IPS-18c (cell line): ENCODE data around the gene BRD7.

ENCODE experiments used
- H3K4me3 ChIP-seq: 2 replicates; pipeline ENCODE4 v1.7.0; 2013; ENCODE audit warnings: low read depth, mild to moderate bottlenecking, low read length, moderate library complexity; ENCODE audit not compliant: insufficient read depth
- H3K9me3 ChIP-seq: one replicate; pipeline ENCODE4 v1.6.1; 2013; ENCODE audit warnings: mild to moderate bottlenecking, low read length, moderate library complexity; ENCODE audit not compliant: control insufficient read depth, insufficient read depth

Gene BRD7

DNA sequence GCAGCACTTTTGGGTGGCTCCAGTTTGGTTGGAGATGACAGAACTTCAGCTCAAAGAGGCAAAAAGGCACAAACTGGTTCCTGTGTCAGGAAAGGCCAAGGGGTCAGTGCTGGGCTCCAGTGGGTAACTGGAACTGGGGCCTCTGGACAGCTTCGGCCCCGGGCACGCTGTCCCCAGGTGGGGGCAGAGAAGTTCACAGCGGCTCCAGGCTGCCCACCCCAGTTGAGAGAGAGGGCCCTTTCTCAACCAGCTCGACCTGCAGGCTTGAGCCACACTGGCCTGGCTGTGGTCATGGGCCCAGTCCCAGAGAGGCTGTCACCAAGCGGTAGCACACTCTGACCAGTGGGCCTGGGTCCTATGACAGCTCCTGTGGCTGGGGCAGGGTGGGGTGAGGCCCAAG is 77.9 kb downstream of the BRD7 start:
- no peaks in the 10 kb centered on the region for H3K9me3 ChIP-seq

DNA sequence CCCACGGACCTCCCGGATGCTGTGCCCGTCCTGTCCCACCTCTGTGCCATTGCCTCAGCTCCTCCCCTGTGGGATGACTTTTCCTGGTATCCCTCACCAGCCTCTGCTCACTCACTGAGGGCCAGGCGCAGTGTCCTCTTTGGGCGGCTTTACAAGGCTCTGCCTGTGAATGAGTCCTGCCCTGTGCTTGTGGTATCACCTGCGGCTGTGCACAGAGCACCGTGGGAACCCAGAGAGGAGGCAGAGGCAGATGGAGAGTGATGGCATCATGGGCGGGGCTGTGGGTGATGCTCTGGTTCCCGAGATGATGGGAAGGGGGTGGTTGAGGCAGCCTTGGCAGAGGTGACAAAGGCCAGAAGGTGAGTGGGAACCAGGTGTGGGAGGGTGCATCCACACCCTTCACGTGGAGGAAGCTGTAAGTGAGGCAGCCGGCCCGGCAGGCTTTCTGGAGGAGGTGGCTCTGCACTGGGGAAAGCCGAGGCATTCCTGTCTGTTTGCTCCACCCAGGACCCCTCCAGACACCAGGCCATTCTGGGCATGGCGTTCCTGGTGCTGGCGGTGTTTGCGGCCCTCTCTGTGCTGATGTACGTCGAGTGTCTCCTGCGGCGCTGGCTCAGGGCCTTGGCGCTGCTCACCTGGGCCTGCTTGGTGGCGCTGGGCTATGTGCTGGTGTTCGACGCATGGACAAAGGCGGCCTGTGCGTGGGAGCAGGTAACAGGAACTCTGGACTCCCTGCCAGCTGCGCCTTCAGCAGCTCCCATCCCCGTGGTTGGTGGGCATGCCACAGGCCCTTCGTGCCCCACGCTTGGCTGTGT is 78.6 kb downstream of the BRD7 start:
- Histone ChIP-seq H3K4me3 (no peak overlapping the region), H3K9me3 (no peaks in the 10 kb centered on the region)

More for the DNA sequence above, 77.9 kb downstream of the BRD7 start:
- H3K4me3 ChIP-seq = no peak overlapping the region

DNA sequence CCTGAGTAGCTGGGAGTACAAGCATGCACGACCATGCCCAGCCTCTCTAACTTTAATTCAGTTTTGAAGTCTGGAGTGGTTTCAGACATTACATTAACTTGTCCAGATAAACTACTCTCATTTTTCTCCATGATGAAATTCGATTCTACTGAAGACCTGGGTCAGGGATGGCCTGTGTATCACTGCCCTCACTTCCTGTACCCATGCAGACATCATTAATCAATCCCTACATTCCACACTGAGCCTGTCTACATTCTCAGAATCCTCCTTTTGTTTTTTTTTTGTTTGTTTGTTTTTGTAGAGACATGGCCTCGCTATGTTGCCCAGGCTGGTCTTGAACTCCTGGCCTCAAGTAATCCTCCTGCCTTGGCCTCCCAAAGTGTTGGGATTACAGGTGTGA is 79.9 kb downstream of the BRD7 start:
- H3K4me3 ChIP-seq = no peak overlapping the region

DNA sequence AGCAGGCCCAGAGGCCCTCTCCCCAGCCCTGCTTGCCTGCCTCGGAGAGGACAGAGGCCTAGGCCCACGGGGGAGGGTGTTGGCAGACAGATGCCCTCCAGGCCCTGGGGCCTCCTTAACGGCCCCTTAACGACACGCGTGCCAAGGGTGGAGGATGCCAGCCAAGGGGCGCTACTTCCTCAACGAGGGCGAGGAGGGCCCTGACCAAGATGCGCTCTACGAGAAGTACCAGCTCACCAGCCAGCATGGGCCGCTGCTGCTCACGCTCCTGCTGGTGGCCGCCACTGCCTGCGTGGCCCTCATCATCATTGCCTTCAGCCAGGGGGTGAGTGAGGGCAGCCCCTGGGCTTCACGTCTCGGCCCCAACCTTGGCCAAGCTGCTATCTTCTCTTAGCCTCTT is 80.8 kb downstream of the BRD7 start:
- Histone ChIP-seq H3K4me3 (no peak overlapping the region), H3K9me3 (no peaks in the 10 kb centered on the region)

More for the DNA sequence above, 79.9 kb downstream of the BRD7 start:
- H3K9me3 ChIP-seq = no peaks in the 10 kb centered on the region

DNA sequence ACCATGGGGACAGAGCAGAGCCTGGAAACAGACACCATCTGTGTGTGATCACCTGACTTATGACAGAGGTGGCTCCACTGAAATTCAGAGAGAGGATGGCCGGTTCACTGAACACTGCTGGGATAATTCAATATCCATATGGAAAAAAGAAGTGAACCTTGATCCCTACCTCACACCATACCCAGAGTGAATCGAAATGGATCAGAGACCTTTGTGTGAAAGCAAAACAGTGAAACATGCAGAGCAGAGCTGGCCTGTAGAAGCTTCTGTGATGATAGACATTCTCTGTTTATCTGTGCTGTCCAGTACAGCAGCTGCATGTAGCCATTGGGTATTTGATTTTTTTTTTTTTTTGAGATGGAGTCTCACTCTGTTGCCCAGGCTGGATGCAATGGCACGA is 82.1 kb downstream of the BRD7 start:
- no peaks in the 10 kb centered on the region for H3K9me3 ChIP-seq
- no peak overlapping the region for H3K4me3 ChIP-seq

DNA sequence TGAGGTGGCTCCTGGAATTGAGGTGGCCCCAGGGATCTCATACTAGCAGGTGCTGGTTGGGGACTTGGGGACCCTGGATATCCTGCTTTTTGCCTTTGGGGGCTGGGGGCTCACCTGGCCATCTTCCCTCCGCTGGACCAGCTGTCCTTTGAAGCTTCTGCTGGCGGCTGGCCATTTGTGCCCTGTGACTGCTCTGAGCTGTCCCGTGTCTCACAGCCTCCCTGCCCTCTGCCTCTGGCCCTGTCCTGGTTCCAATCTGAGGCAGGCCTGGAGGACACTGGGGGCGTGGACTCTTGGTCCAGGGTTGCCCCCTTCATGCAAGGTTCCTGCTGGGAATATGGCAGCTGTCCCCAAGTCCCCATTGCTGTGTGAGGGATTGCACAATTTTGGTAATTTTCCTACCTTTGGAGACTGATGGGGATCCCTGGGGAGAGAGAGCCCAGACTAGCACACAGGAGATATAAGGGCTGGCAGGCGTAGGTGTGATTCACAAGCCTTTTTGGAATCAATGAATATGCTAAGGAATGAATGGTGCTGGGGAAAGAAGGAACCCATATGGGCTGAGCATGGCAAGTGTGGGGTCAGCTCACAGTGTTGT is 83.3 kb downstream of the BRD7 start:
- Histone ChIP-seq H3K4me3 (no peak overlapping the region), H3K9me3 (no peaks in the 10 kb centered on the region)

DNA sequence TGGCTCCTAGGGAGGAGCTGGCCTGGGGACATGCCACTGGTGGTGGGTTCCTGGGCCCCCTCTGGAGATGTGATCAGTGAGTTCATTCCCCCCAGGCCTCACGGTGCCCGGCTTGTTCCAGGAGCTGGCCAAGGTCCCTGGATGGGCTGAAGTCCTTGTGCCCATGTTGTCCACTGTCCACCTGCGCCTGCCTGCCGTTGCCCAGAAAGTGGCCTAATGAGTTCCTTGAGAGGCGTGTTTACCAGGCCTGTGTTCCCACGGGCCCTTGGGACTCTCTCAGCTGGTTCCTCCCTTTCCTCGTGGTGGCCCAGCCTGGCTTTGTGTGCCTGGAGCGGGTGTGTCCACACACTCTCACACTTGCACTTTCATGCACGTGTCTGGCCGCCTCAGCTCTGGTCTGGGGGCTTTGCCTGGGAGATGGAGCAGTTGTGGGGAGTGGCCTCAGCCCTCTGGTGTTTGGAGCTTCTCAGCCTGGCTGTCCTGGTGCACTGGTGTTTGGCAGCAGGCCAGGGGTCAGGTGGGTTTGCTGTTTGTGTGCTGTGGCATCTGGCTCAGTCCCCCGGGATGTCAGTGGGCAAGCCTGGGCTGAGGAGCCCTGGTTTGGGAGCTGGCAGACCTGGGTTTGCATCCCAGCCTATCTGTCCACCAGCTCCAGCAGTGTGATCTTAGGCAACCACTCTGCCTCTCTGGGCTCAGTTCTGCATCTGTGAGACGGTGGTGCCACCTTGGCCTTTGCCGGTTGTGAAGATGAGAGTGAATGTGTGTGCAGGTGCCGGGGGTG is 84.5 kb downstream of the BRD7 start:
- H3K4me3 ChIP-seq = no peak overlapping the region
- no peaks in the 10 kb centered on the region for H3K9me3 ChIP-seq

DNA sequence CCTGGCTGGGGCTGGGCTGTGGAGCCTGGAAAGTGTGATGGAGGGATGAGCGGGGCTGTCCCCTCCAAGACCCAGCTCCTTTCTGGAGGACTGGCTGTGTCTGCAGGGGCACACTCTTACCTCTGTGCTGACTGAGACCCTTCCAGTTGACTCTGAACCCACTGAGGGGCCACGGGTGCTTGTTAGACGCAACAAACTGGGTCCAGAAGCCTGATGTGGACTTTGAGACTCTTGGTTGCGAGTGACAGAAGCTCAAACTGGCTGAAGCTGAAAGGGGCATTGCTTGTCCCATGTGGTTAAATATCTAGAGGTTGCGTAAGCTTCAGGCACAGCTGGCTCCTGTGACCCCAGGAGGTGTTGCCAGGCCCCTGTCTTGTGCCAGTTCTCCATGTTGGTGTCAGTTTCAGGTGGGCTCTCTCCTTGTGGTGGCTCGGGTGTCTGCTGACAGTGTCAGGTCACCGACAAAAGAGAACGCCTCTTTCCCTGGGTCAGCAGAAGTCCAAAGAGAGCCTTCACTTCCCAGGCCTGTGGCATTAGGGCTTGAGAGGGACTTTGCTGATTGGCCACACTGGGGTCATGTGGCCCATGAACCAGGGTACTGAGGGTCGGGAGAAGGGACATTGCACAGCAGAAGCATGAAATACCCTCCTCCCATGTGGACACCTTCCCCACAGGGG is 85.7 kb downstream of the BRD7 start:
- no peaks in the 10 kb centered on the region for H3K9me3 ChIP-seq

DNA sequence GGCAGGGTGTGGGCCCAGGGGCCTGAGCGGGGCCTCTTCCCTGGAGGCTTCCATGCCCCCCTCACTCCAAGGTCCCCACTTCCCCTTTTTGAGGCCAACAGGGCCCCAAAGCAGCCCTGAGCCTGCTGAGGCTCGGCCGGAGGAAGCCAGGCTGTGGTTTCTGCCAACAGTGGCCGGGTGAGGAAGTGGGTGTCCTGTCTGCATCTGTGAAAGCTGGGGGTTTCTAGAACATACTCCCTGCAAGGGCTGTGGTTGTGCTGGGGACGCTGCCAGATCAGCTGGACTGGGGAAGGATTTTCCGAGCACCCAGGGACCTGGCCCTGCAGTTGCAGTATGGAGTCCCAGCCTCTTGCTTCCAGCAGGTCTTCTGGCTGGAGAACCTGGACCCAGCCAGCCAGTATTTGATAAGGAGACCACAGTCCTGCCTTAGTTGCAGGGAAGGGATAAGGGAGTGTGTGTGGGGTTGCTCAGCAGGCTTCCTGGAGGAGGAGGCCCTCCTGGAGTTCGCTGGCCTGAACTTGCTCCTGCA is 86.7 kb downstream of the BRD7 start:
- H3K4me3 ChIP-seq = no peak overlapping the region

More for the DNA sequence above, 85.7 kb downstream of the BRD7 start:
- no peak overlapping the region for H3K4me3 ChIP-seq

DNA sequence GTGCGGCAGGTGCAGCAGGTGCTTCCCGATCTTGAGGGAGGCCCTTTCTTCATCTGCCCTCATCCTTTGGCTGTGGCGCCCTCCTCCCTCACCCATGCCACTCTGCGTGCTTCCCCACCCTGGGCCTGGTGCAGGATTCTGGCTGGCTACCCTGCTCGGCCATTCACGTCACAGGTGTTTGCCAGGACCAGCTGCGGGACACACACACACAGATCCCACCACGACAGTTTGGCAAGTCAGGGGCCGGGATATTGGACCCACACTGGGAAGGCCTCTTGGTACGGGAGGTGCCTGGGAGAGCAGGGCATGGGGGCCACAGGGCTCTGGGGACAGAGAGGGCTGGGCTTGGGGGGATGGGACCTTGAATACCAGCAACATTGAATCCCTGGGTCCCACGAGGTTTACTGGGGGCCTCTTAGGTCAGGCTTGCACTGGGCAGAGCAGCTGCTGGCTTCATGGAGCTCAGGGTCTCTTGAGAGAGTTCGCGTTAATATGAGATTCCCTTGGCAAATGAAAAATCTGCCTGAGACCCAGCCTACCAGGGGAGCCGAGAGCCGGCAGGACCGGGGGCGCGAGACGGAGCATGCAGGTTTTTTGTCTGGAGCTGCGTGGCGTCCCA is 87.3 kb downstream of the BRD7 start:
- Histone ChIP-seq H3K9me3 (no peaks in the 10 kb centered on the region), H3K4me3 (no peak overlapping the region)

More for the DNA sequence above, 86.7 kb downstream of the BRD7 start:
- no peaks in the 10 kb centered on the region for H3K9me3 ChIP-seq

DNA sequence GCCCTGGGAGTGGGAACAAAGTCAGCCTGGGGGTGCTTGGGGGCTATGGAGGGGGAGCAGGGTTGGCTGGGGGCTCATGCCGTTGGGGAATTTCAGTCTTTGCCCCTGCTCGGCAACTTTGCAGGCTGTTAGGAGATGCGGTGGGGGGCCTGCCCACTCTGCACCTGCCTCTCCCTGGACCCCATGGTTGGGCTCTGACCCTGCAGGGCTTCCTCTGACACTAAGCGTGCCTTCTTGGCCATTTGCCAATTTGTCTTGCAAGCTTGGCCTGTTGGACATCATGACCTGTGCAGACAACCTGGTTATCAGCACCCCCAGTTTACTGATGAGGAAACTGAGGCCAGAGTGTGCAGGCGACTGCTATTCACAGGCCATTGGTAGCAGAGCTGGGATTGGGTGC is 87.9 kb downstream of the BRD7 start:
- Histone ChIP-seq H3K9me3 (no peaks in the 10 kb centered on the region), H3K4me3 (no peak overlapping the region)

DNA sequence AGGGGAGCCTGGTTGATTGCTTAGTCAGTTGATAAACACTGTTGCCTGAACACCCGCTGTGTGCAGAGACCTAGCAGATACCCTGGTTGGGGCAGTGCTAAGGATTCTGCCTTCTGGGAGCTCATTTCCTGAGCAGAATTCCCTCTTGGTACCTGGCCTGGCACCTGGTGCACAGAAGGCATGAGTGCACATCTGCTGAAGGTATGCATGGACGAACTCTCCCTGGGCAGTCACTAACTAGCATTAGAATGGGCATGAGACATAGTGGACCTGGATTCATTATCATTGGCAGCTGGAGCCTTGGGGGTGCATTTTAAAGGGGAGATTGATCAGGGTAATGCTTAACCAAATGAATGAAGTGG is 89.3 kb downstream of the BRD7 start:
- H3K9me3 ChIP-seq = no peaks in the 10 kb centered on the region
- H3K4me3 ChIP-seq = no peak overlapping the region

DNA sequence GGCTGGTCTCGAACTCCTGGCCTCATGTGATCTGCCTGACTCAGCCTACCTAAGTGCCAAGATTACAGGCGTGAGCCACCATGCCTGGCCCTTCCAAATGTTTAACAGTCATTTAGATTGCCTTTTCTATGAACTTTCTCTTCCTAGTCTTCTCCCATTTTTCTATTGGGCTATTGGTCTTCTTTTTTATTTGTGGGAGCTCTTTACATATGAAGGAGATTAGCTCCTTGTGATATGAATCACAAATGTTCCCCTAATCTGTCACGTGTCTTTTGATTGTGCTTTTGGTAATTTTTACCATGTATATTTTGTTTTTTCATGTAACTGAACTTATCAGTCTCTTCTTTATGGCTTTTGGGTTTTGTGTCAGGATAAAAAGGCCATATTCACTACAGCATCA is 90.5 kb downstream of the BRD7 start:
- Histone ChIP-seq H3K4me3 (no peak overlapping the region), H3K9me3 (no peaks in the 10 kb centered on the region)

DNA sequence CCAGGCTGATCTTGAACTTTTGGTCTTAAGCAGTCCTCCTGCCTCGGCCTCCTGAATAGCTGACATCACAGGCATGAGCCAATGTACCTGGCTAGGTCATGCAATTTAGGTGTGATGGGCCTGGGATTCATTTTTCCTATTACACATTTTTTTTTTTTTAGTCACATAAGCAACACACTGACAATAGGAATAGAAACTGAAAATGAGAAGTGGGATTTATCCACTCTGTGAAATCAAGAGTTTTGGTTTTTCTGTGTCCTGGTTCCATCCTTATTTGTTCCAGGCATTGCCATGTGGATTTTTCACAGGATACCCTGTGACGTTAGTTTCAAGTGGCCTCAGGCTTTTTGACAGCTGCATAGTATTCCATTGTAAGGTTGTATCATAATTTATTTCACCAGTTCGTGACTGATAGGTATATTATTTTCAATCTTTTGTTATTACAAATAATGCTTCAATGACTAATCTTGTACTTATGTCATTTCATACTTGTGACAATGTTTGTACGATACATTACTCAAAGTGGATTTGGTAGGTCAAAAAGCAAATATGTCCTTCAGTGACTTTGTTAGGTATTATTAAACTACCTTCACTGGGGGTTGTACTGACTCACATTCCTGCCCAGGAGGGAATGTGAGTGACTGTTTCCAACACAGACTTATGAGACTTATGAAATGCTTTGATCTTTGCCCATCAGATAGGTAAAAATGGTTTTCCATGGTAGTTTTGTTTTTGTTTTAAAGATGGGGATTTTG is 91.8 kb downstream of the BRD7 start:
- H3K4me3 ChIP-seq = no peak overlapping the region
- H3K9me3 ChIP-seq = no peaks in the 10 kb centered on the region

DNA sequence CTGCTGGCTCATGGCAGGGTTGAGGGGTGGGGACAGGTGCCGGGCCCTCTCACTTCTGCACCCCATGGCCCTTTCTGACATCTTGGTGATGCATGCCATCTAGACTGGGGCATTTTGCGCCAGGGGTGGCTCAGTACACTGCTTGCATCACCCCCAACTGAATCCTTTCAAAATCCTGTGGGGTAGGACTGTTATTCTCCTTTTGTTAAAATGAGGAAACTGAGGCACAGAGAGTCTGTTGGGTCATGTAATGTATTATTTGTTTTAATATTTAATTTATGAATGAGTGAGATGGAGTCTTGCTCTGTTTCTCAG is 92.5 kb downstream of the BRD7 start:
- Histone ChIP-seq H3K9me3 (no peaks in the 10 kb centered on the region), H3K4me3 (no peak overlapping the region)

DNA sequence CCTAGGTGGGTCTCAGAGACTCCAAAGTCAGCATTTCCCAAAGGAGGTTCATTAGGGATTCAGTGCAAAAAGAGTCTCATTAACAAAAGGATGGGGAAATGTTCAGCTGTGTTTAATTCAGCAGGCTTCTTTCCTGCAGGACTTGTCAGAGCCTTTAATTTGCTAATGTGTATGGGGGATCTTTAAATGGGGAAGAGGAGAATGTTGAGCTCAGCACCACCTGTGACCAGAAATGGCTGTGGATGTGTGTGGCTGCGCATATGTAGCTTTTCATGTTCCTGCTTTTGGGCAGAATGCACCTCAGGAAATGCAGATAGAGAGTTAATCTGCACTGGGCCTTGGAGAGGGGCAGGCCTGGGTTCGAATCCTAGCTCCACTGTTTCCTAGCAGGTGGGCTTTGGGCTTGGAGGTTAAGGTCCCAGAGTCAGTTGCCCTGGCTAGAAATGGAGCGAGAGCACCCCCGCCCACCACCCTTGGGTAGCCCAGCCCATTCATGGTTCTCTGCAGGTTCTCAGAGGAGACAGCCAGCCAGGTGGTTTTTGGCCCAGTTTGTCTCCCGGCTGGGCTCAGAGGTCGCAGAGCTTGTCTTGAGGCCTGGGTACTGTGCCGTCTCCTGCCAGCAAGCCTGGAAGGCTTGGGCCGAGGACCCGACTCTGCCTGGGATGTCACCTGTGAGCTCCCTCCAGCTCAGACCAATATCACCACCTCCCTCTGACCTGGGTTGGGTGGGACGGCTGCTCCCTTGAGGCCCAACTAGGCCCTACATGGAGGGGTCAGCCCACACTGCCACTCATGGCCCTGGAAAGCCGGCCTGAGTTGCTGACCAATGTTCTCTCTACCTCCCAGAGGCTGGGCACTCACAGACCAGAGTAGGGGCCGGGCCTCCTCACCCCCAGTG is 93.1 kb downstream of the BRD7 start:
- Histone ChIP-seq H3K9me3 (no peaks in the 10 kb centered on the region), H3K4me3 (no peak overlapping the region)
